ENCODE measurements around the gene RNF183. TPM values are rescaled to one million over a fixed set of nuclear protein-coding genes. Genes with fewer than 3 reads are reported as not detected.

The RNF183 gene, protein sequence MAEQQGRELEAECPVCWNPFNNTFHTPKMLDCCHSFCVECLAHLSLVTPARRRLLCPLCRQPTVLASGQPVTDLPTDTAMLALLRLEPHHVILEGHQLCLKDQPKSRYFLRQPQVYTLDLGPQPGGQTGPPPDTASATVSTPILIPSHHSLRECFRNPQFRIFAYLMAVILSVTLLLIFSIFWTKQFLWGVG
- total RNA-seq (under 1 TPM in 1 of 5 donors, not detected in 4; 0.73 TPM), total RNA-seq (0 to 0.61 (median 0.07) reads per million in 29 experiments)
- 0.07 TPM for total RNA-seq (2013)

GRCh38 chr9:113302792-113303418, at the start of gene RNF183:
RNF183 (minus strand) TSS chr9:113303376; CDS start chr9:113298184, 5,192 bp downstream.
- Histone ChIP-seq H3K36me3 (ENCODE audit: control insufficient read depth in 2 of 2, extremely low read depth in 1 of 2, insufficient read depth in 1 of 2, low read length in 1 of 2) (no peaks in the 10 kb centered on the region), H3K4me3 (ENCODE audit: control insufficient read depth in 1 of 2, extremely low read depth in 1 of 2, low read length in 1 of 2) (no peak within 1 kb of the TSS), H3K27ac (ENCODE audit: low read length) (no peak within 1 kb of the TSS), H3K9me3 (no peaks in the 10 kb centered on the region), H3K27me3 (replicated peaks in 1 of 2; ENCODE audit: control insufficient read depth in 2 of 2, extremely low read depth in 1 of 2, insufficient read depth in 2 of 2, low read length in 1 of 2) (peaks cover 0 to 20% of the 10 kb centered on the region in 2 experiments), H3K4me1 (ENCODE audit: control insufficient read depth in 1 of 2, extremely low read depth in 1 of 2, insufficient read depth in 2 of 2, low read length in 2 of 2) (no peaks in the 10 kb centered on the region)
- no peak within 1 kb of the TSS for H3K4me3 Mint-ChIP-seq
- H3K27me3 Mint-ChIP-seq: peaks cover 0 to 13% of the 10 kb centered on the region in 2 donors
- H3K4me1 Mint-ChIP-seq: no peaks in the 10 kb centered on the region
- no peak within 1 kb of the TSS for H3K27ac Mint-ChIP-seq
- H3K9me3 Mint-ChIP-seq: no peaks in the 10 kb centered on the region
- WGBS (ENCODE audit: insufficient coverage): 89% methylated on average over 23 of the region's 25 CpGs
- H3K36me3 Mint-ChIP-seq: no peaks in the 10 kb centered on the region
- DNase-seq: no peak
- no peak for ATAC-seq (replicated peaks in 1 of 4)
- POLR2A ChIA-PET: no interaction called here
- CTCF ChIA-PET: no interaction called here

GRCh38 chr9:113352411-113352810, 49.2 kb upstream of the RNF183 start:
- no peak for ATAC-seq (replicated peaks in 1 of 4)
- WGBS (ENCODE audit: insufficient coverage): no CpG with 5 or more reads among the region's 1 CpG
- Mint-ChIP-seq H3K9me3 (no peaks in the 10 kb centered on the region), H3K4me1 (peaks cover 15 to 22% (median 18%) of the 10 kb centered on the region in 3 donors), H3K27ac (peak overlapping the region in 1 of 2 donors; percentile 29), H3K27me3 (peaks cover 25 to 35% of the 10 kb centered on the region in 2 donors), H3K4me3 (no peak overlapping the region), H3K36me3 (no peaks in the 10 kb centered on the region)
- H3K27ac ChIP-seq (ENCODE audit: low read length): no peak overlapping the region
- POLR2A ChIA-PET: no interaction called here
- no peak overlapping the region for H3K4me3 ChIP-seq (ENCODE audit: control insufficient read depth in 1 of 2, extremely low read depth in 1 of 2, low read length in 1 of 2)
- no peaks in the 10 kb centered on the region for H3K9me3 ChIP-seq
- peaks cover 0 to 21% of the 10 kb centered on the region in 2 experiments for H3K4me1 ChIP-seq (ENCODE audit: control insufficient read depth in 1 of 2, extremely low read depth in 1 of 2, insufficient read depth in 2 of 2, low read length in 2 of 2)
- no peaks in the 10 kb centered on the region for H3K36me3 ChIP-seq (ENCODE audit: control insufficient read depth in 2 of 2, extremely low read depth in 1 of 2, insufficient read depth in 1 of 2, low read length in 1 of 2)
- H3K27me3 ChIP-seq (replicated peaks in 1 of 2; ENCODE audit: control insufficient read depth in 2 of 2, extremely low read depth in 1 of 2, insufficient read depth in 2 of 2, low read length in 1 of 2): peaks cover 2 to 29% of the 10 kb centered on the region in 2 experiments
- CTCF ChIA-PET: interaction anchor here in 1 of 2 donors (0.5 to 0.6 kb wide), 2 partner anchors 12 to 68 kb away, joined by 3 to 5 read pairs; no protein-coding TSS in a partner anchor
- DNase-seq: no peak

GRCh38 chr9:113352006-113352405, 48.8 kb upstream of the RNF183 start:
- DNase-seq (no peak), ATAC-seq (replicated peaks in 1 of 4) (no peak)
- peaks cover 2 to 29% of the 10 kb centered on the region in 2 experiments for H3K27me3 ChIP-seq (replicated peaks in 1 of 2; ENCODE audit: control insufficient read depth in 2 of 2, extremely low read depth in 1 of 2, insufficient read depth in 2 of 2, low read length in 1 of 2)
- WGBS (ENCODE audit: insufficient coverage): 100% methylated on average over 1 of the region's 6 CpGs
- Mint-ChIP-seq H3K4me3 (no peak overlapping the region), H3K27me3 (peaks cover 25 to 35% of the 10 kb centered on the region in 2 donors), H3K27ac (peak overlapping the region in 1 of 2 donors; percentile 29), H3K9me3 (no peaks in the 10 kb centered on the region), H3K36me3 (no peaks in the 10 kb centered on the region), H3K4me1 (peaks cover 15 to 22% (median 18%) of the 10 kb centered on the region in 3 donors)
- H3K36me3 ChIP-seq (ENCODE audit: control insufficient read depth in 2 of 2, extremely low read depth in 1 of 2, insufficient read depth in 1 of 2, low read length in 1 of 2): no peaks in the 10 kb centered on the region
- no peaks in the 10 kb centered on the region for H3K9me3 ChIP-seq
- H3K4me3 ChIP-seq (ENCODE audit: control insufficient read depth in 1 of 2, extremely low read depth in 1 of 2, low read length in 1 of 2): no peak overlapping the region
- H3K27ac ChIP-seq (ENCODE audit: low read length): no peak overlapping the region
- CTCF ChIA-PET: no interaction called here
- H3K4me1 ChIP-seq (ENCODE audit: control insufficient read depth in 1 of 2, extremely low read depth in 1 of 2, insufficient read depth in 2 of 2, low read length in 2 of 2): peaks cover 0 to 21% of the 10 kb centered on the region in 2 experiments
- POLR2A ChIA-PET: interaction anchor here in 1 of 2 donors (0.5 kb wide), 1 partner anchor 527 kb away, joined by 4 read pairs; no protein-coding TSS in a partner anchor

DNA sequence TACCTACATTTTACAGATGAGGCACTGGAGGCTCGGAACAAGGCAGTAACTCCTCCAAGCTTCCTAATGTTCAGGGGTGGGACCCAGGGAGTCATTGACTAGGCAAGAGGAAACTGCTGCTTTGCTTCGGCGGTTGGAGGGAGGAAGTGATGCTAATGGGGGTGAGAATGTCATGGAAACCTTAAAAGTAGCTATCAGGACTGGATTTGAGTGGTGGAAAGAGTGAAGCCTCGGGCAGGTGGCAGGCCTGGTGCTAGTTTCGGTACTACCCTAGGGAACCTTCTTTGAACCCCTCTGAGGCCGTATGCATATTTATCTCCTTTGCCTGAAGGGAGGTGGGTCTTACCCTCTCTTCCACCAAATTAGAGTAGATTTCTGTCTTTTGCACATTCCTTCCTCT, 47.8 kb upstream of the RNF183 start:
- Mint-ChIP-seq H3K4me1 (peaks cover 15 to 22% (median 18%) of the 10 kb centered on the region in 3 donors), H3K27ac (peak overlapping the region in 1 of 2 donors; percentile 19), H3K27me3 (peaks cover 25 to 35% of the 10 kb centered on the region in 2 donors), H3K4me3 (peak overlapping the region; percentile 13 to 76 (median 73)), H3K9me3 (no peaks in the 10 kb centered on the region), H3K36me3 (no peaks in the 10 kb centered on the region)
- peaks cover 0 to 21% of the 10 kb centered on the region in 2 experiments for H3K4me1 ChIP-seq (ENCODE audit: control insufficient read depth in 1 of 2, extremely low read depth in 1 of 2, insufficient read depth in 2 of 2, low read length in 2 of 2)
- DNase-seq (peak in 5 of 35 experiments; percentile 8 to 48 (median 20)), ATAC-seq (replicated peaks in 1 of 4) (peak in 1 of 4 experiments; percentile 45)
- peaks cover 2 to 29% of the 10 kb centered on the region in 2 experiments for H3K27me3 ChIP-seq (replicated peaks in 1 of 2; ENCODE audit: control insufficient read depth in 2 of 2, extremely low read depth in 1 of 2, insufficient read depth in 2 of 2, low read length in 1 of 2)
- H3K9me3 ChIP-seq: no peaks in the 10 kb centered on the region
- POLR2A ChIA-PET: no interaction called here
- H3K4me3 ChIP-seq (ENCODE audit: control insufficient read depth in 1 of 2, extremely low read depth in 1 of 2, low read length in 1 of 2): no peak overlapping the region
- 0% methylated on average over 3 of the region's 6 CpGs for WGBS (ENCODE audit: insufficient coverage)
- CTCF ChIA-PET: interaction anchor here in 1 of 2 donors (0.5 kb wide), 1 partner anchor 1254 kb away, joined by 4 read pairs; no protein-coding TSS in a partner anchor
- H3K36me3 ChIP-seq (ENCODE audit: control insufficient read depth in 2 of 2, extremely low read depth in 1 of 2, insufficient read depth in 1 of 2, low read length in 1 of 2): no peaks in the 10 kb centered on the region
- no peak overlapping the region for H3K27ac ChIP-seq (ENCODE audit: low read length)

- no peak overlapping the region for H3K27ac ChIP-seq (ENCODE audit: low read length)
- CTCF ChIA-PET: interaction anchor here (0.6 to 0.7 kb wide), 2 partner anchors 93 to 126 kb away, joined by 4 read pairs; no protein-coding TSS in a partner anchor
These were observed 47.0 kb upstream of the RNF183 start for GRCh38 chr9:113350107-113350661.

More at GRCh38 chr9:113350107-113350661, 47.0 kb upstream of the RNF183 start:
- Histone ChIP-seq H3K4me1 (ENCODE audit: control insufficient read depth in 1 of 2, extremely low read depth in 1 of 2, insufficient read depth in 2 of 2, low read length in 2 of 2) (peaks cover 0 to 21% of the 10 kb centered on the region in 2 experiments), H3K27me3 (replicated peaks in 1 of 2; ENCODE audit: control insufficient read depth in 2 of 2, extremely low read depth in 1 of 2, insufficient read depth in 2 of 2, low read length in 1 of 2) (peaks cover 2 to 29% of the 10 kb centered on the region in 2 experiments), H3K36me3 (ENCODE audit: control insufficient read depth in 2 of 2, extremely low read depth in 1 of 2, insufficient read depth in 1 of 2, low read length in 1 of 2) (no peaks in the 10 kb centered on the region), H3K9me3 (no peaks in the 10 kb centered on the region), H3K4me3 (ENCODE audit: control insufficient read depth in 1 of 2, extremely low read depth in 1 of 2, low read length in 1 of 2) (peak overlapping the region; percentile 34 to 79)
- POLR2A ChIA-PET: interaction anchor here (0.6 to 0.7 kb wide), 4 partner anchors 14 to 126 kb away, joined by 3 to 7 read pairs (median 3); no protein-coding TSS in a partner anchor
- DNase-seq: no peak
- Mint-ChIP-seq H3K4me1 (peaks cover 15 to 22% (median 18%) of the 10 kb centered on the region in 3 donors), H3K27me3 (peaks cover 25 to 34% of the 10 kb centered on the region in 2 donors), H3K4me3 (peak overlapping the region; percentile 67 to 76 (median 73)), H3K27ac (no peak overlapping the region), H3K36me3 (no peaks in the 10 kb centered on the region), H3K9me3 (no peaks in the 10 kb centered on the region)
- 12% methylated on average over 4 of the region's 14 CpGs for WGBS (ENCODE audit: insufficient coverage)
- peak in 1 of 4 experiments; percentile 17 for ATAC-seq (replicated peaks in 1 of 4)
